Lung microvascular endothelial cell (primary cell): ENCODE data around the gene ABCB8. TPM values are rescaled to one million over a fixed set of nuclear protein-coding genes. Genes with fewer than 3 reads are reported as not detected.

Source experiments
- total RNA-seq: library from RNA; depleted of rRNA; stranded (reverse); fragments of >200 nt; gene quantifications from 2 replicates; pipeline ENCODE4 v1.2.1, GENCODE V29; 2014

Gene ABCB8
- total RNA-seq, 1 donor from 2014 or later: 10.3 TPM

Other genes starting within 250 kb of the ABCB8 start
- not detected in 2 replicates for gene TMEM176B, start 228.1 kb upstream of the ABCB8 start, total RNA-seq
- gene TMEM176A, start 227.7 kb upstream of the ABCB8 start, total RNA-seq: not detected in 2 replicates
- not detected in 2 replicates for gene AOC1, start 175.9 kb upstream of the ABCB8 start, total RNA-seq
- under 0.01 TPM in 1 of 2 replicates, not detected in the other for gene KCNH2, start 50.1 kb upstream of the ABCB8 start, total RNA-seq
- gene NOS3, start 37.4 kb upstream of the ABCB8 start, total RNA-seq: 25.0 and 30.5 TPM in 2 replicates
- gene ATG9B, start 4.0 kb upstream of the ABCB8 start, total RNA-seq: under 0.01 TPM in 1 of 2 replicates, not detected in the other
- under 0.01 and 0.40 TPM in 2 replicates for gene ASIC3, start 20.1 kb downstream of the ABCB8 start, total RNA-seq
- gene CDK5, start 29.4 kb downstream of the ABCB8 start, total RNA-seq: 15.9 and 17.4 TPM in 2 replicates
- gene SLC4A2, start 31.1 kb downstream of the ABCB8 start, total RNA-seq: 39.4 and 72.8 TPM in 2 replicates
- gene FASTK, start 52.4 kb downstream of the ABCB8 start, total RNA-seq: 36.0 and 38.9 TPM in 2 replicates
- gene TMUB1, start 55.0 kb downstream of the ABCB8 start, total RNA-seq: 13.1 and 16.9 TPM in 2 replicates
- gene AGAP3, start 58.0 kb downstream of the ABCB8 start, total RNA-seq: 35.1 and 62.5 TPM in 2 replicates
- not detected in 2 replicates for gene GBX1, start 139.2 kb downstream of the ABCB8 start, total RNA-seq
- not detected in 2 replicates for gene ASB10, start 158.8 kb downstream of the ABCB8 start, total RNA-seq
- gene H2BK1, start 182.0 kb downstream of the ABCB8 start, total RNA-seq: not detected in 2 replicates
- 37.0 and 39.5 TPM in 2 replicates for gene ABCF2, start 198.8 kb downstream of the ABCB8 start, total RNA-seq
- 31.2 and 31.7 TPM in 2 replicates for gene CHPF2, start 204.0 kb downstream of the ABCB8 start, total RNA-seq
- 0.79 and 2.0 TPM in 2 replicates for gene SMARCD3, start 220.2 kb downstream of the ABCB8 start, total RNA-seq